NCI-H1417 treated with DMSO at 0.1 percent for 48 hours (cell line): ENCODE results near the gene NT5C3B.
"Not testable (repeated sequence)": the region's sequence is repeated elsewhere in the genome, so short reads cannot be mapped to it uniquely, and the experiment has no call there.

Source experiments
- DNase-seq: peaks from one replicate; lab custom pipeline; 2025; lab: John Stamatoyannopoulos, UW

The NT5C3B gene

DNA sequence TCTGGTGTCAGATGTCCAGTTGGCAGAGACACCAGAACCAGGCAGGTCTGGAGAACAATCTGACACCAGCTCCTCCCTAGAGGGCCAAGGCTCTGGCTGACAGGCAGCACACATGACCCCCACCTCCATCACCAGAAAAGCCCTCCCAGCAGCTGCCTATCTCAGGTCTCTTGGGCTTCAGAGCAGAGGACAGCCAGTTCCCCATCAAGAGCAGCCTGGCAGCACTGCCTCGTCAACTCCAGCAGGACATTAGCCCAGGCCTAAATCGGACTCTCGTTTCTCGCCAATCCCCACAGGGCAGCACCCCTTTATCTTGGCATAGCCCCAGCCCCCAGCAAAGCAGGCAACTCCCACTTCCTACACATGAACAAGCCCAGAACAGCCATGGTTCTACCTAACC is 53.9 kb downstream of the NT5C3B start:
- no peak for DNase-seq

DNA sequence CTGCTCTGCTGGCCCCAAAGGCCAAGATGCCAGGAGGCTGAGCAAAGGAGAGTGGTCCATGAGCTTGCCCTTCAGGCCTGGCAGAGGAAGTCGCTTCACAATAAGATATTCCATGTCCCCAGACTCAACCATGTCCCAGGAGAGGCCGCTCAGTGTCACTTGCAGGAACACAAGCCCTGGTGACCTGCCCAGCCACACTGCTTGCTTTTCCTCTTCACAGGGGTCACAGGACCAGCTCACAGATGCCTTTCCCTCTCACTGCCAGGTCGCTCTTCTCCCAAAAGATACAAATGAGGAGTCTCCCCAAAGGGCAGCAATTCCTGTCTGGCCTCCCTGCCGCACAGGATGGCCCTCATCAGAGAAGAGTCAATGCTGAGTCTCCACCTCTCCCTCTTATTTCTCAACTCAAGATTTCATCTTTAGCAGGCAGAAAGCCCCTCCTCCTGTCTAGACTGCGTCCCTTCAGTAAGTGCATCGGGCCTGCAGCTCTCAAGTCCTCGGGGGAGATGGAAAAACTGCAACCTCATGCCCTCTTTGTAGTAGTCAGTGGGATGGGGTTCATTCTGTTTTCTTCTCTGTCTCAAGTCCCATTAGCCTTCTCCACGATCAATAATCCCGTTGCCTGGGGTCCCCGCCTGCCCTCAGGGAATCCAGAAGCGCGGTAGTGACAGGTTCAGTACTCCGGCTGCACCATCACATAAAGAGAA is 54.5 kb downstream of the NT5C3B start:
- DNase-seq: no peak

DNA sequence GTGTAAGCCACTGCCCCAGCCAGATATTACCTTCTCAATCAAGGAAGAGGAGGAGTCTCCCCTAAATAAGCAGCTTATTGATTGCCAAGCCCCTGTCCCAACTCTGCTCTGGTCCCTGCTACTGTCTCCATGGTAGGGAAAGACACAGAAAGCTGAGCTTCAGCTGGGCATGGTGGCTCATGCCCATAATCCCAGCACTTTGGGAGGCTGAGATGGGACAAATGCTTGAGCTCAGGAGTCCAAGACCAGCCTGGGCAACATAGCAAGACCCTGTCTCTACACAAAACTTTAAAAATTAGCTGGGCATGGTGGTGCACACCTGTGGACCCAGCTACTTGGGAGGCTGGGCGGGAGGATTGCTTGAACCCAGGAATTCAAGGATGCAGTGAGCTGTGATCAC is 56.1 kb downstream of the NT5C3B start:
- DNase-seq: no peak

DNA sequence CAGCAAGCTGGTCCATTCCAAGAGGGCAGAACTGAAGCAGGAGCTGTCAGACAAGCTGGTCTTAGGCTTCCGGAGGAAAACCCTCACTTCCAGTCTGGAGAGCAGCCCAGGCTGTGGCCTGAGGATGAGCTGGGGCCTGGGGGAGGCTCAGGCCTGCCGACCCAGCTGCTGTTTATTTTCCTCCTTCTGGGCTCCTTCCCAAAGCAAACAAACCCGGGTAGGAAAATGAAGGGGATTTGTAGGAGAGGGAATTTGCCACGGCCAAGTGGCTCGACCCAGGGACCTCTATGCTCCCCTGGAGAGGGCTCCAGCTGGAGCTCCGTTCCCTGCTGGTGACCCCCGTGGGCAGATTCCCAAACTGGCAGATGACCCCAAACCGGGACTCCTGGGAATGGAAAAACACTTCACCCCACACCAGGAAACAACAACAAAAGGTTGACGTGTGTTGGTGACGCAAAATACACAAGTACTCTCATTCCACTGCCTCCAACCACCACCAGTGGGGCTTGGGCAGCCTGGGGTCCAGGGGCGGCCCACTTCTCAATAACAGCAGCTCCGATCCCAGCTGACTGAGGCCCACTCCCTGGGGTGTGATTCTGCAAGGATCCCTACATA is 58.4 kb downstream of the NT5C3B start:
- DNase-seq: no peak

DNA sequence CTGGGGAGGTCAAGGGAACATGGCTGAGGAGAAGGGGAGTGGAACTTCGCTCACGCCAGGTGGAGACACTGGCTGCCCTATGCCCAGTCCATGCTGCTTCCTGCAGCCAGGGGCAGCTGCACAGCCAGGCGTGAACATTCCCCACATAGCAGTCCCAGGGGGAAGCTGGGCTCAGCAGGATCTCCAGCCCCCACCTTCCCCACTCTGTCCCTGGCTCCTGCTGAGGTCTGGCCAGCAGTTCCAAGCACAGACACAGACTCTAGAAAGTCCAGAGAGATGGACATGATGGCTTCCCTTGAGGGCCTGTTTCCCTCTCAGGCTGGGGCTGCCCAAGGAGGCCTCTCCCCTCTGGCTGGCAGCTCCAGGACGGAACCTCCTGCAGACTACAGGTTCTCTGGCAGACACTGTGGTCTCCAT is 58.9 kb downstream of the NT5C3B start:
- DNase-seq: no peak

DNA sequence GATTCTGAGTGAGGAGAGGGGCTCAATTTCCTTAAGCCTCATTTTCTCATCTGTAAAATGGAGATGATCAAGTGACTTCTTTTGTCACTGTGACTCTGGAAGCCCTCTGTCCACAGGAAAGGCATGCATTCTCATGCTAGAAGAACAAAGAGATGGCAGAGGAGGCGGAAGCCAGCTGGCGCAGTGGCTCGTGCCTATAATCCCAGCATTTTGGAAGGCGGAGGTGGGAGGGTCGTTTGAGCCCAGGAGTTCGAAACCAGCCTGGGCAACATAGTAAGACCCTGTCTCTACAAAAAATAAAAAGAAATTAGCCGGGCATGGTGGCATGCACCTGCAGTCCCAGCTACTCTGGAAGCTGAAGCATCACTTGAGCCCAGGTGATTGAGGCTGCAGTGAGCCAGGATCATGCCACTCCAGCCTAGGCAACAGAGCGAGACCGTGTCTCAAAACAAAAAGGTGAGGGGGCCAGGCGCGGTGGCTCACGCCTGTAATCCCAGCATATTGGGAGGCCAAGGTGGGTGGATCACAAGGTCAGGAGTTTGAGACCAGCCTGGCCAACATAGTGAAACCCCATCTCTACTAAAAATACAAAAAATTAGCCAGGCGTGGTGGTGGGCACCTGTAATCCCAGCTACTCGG is 59.7 kb downstream of the NT5C3B start:
- not testable (repeated sequence) for DNase-seq

DNA sequence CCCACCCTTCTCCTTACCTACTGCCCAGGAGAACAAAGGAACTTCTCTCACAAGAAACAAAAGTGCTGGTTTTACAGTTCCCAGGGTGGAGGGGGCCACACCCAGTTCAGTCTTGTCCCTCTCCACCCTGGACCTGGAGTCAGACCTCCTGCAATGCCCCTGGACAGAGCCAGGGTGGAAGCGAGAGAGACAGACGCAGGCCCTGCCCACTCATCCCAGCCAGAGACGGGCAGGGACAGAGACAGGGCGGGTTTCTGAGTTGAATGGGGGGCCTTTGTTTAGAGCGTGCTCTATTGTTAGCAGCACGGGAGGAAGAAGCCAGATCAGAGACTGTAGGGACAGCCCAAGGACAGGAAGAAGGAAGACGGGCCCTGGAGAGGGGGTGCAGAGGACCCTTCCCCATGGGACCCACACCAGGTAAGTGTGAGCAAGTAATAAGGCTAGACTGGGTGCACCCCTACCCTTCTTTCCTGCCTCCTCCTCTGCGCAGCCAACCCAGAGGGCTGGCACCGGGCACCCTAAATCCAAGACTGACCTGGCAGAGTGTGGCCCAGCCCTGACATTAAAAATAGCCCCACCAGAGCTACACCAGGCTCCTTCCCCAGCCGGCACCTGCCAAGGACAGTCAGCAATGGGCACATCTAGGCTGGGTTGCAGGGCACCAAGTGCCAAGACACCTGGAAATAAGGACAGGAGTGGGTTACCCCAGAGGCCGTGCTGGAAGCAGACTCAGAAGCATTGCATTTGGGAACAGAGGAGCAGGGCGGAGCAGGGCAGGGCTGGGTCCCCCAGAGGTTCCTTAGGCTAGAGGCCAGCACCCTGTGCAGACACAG is 60.4 kb downstream of the NT5C3B start:
- DNase-seq: no peak
